Fibroblast of villous mesenchyme (primary cell): Measurements from ENCODE around the gene PSD. TPM values are rescaled to one million over a fixed set of nuclear protein-coding genes. Genes with fewer than 3 reads are reported as not detected.

Source experiments
- DNase-seq: peaks from one replicate; pipeline ENCODE4 v3.0.0-alpha.2; 2010; ENCODE audit warnings: low read depth
- H3K4me3 ChIP-seq: 2 replicates; pipeline ENCODE4 v1.5.1; 2011; ENCODE audit warnings: low read depth, mild to moderate bottlenecking, low read length
- total RNA-seq: library from RNA; depleted of rRNA; stranded (reverse); fragments of >200 nt; gene quantifications from 2 replicates; pipeline ENCODE4 v1.2.3, GENCODE V29; 2012
- TF ChIP-seq, protein P1 (sequence below): IDR thresholded peaks from 2 replicates; pipeline ENCODE4 v1.5.1; 2012; ENCODE audit warnings: low read depth, mild to moderate bottlenecking, low read length; ENCODE audit not compliant: insufficient read depth

The PSD gene
- total RNA-seq, 1 donor, result 2.2 TPM

DNA sequence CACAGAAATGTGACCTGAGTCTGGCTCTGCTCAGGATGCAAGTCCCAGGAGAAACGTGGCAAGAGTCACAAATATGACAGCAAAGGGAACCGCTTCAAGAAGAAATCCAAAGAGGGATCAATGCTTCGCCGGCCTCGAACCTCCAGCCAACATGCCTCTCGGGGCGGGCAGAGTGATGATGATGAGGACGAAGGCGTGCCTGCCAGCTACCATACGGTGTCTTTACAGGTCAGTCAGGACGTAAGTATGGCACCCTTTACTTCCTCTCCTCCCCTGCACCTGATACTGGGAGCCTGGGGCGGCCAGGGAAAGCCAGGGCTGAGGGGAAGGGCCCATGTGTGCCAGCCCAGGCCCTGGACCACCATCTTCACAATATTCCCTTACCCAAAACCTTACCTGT is 41.7 kb downstream of the PSD start:
- DNase-seq, result no peak
- TF ChIP-seq, protein P1, sequence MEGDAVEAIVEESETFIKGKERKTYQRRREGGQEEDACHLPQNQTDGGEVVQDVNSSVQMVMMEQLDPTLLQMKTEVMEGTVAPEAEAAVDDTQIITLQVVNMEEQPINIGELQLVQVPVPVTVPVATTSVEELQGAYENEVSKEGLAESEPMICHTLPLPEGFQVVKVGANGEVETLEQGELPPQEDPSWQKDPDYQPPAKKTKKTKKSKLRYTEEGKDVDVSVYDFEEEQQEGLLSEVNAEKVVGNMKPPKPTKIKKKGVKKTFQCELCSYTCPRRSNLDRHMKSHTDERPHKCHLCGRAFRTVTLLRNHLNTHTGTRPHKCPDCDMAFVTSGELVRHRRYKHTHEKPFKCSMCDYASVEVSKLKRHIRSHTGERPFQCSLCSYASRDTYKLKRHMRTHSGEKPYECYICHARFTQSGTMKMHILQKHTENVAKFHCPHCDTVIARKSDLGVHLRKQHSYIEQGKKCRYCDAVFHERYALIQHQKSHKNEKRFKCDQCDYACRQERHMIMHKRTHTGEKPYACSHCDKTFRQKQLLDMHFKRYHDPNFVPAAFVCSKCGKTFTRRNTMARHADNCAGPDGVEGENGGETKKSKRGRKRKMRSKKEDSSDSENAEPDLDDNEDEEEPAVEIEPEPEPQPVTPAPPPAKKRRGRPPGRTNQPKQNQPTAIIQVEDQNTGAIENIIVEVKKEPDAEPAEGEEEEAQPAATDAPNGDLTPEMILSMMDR, result no peak
- no peak overlapping the region for H3K4me3 ChIP-seq

DNA sequence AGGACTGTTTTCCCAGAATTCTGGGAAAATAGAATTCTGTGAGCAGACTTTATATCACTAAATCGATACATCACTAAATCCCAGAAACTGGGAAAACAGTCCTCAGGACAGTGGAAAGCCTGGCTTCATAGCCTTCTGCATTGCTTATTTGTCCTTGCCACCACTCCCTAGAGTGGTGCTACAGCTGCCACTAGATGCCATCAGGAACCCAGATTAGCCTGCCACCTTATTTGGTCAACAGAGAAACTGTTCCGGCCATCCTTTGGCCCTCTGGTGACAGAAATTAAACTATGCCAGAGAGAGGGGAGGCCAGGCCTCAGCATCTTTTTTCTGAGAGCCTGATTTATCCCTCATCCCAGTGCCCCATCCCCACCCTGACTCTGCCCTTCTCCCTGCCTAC is 42.7 kb downstream of the PSD start:
- no peak overlapping the region for H3K4me3 ChIP-seq
- TF ChIP-seq, protein P1, result no peak
- DNase-seq, result no peak

DNA sequence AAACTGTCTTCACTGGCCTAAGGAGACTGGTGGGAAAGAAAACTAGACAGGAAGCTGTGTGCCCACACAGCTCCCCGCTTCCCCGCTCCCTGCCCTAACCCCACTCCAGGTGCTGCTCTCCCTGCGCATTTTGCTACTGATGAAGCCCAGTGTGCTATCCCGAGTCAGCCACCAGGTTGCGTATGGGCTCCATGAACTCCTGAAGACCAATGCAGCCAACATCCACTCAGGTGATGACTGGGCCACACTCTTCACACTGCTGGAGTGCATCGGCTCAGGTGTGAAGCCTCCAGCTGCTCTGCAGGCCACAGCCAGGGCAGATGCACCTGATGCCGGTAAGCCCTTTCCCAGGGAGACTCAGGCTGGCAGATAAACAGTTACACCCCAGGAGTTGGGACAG is 43.3 kb downstream of the PSD start:
- no peak for DNase-seq
- TF ChIP-seq, protein P1, result peak; percentile 18
- no peak overlapping the region for H3K4me3 ChIP-seq

DNA sequence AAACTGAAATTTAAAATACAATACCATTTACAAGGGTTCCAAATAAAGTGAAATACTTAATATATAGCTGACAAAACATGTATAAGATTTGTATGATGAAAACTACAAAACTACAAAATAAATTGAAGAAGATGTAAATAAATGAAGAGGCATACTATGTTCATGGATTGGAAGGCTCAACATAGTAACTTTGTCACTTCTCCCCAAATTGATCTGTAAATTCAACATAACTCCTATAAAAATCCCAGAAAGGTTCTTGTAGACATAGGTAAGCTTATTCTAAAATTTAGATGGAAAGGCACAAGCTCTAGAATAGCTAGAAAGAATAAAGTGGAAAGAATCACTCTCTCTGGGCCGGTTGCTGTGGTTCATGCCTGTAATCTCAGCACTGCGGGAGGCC is 47.3 kb downstream of the PSD start:
- DNase-seq, result no peak
- H3K4me3 ChIP-seq, result no peak overlapping the region
- TF ChIP-seq, protein P1, result no peak

DNA sequence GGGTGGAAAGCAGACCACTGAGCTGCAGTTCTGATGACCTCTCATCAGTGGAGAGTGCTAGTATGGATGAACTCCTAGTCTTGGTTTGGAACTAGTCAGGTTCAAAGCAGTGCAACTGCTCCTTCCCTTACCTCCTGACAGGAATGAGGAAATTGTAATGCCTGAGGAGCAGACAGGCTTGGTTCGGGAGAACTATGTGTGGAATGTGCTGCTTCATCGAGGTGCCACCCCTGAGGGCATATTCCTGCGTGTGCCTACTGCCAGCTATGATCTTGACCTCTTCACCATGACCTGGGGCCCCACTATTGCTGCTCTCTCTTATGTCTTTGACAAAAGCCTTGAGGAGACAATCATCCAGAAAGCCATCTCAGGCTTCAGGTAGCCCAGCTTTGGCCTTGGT is 50.5 kb downstream of the PSD start:
- TF ChIP-seq, protein P1, result no peak
- no peak overlapping the region for H3K4me3 ChIP-seq
- no peak for DNase-seq

DNA sequence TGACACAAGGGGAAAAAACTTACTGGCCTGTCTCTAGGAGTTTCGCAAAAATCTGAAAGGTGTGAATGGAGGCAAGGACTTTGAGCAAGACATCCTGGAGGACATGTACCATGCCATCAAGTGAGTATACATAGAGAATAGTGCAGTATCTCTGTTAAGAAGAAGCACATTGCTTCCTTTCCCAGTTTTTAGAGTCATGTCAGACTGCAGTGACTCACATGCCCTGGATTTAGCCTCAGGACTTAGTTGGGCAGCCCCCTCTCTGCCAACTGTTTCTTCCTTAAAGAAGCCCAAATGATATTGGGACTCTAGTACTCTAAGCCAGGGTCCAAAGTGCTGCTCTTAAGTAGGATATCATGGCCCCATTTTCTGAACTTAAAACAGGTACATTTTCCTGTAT is 51.1 kb downstream of the PSD start:
- DNase-seq, result no peak
- H3K4me3 ChIP-seq, result no peak overlapping the region
- TF ChIP-seq, protein P1, result no peak

DNA sequence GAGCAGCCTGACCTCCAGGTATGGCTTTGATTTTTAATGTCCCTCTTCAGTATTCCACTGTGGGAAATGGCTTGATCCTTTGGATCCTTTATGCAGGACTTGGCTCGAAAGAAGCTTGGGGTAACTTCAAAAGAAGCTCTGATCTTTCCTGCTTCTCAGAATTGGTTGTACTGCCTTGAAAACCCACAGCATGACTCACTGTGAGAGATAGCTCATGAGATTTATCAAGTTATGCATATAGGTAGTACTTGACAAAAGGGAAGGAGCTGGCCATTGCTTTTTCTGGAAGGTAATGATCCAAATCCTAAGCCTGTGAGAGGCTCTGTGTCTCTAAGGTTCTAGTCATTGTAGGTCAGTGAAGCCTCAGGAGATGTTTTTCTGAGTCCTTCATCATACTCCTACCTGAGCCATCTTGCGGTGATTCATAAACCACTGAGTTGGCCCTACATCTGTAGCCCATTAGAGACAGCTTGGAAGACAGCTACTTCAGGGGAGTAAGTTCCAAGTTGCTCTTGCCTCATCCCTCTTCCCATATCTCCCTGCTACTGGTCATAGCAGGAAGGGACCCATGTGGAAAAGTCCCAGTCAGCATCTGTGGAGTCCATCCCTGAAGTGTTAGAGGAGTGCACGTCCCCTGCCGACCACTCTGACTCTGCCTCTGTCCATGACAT is 59.7 kb downstream of the PSD start:
- TF ChIP-seq, protein P1, result no peak
- no peak overlapping the region for H3K4me3 ChIP-seq
- DNase-seq, result no peak
